Lower leg skin (tissue), 4 donors: Measurements from ENCODE around the gene ASGR1. TPM values are rescaled to one million over a fixed set of nuclear protein-coding genes. Genes with fewer than 3 reads are reported as not detected.
"Not testable (repeated sequence)": the region's sequence is repeated elsewhere in the genome, so short reads cannot be mapped to it uniquely, and the experiment has no call there.

Experiments used
- DNase-seq, 2 donors: peaks; one replicate each; pipeline ENCODE4 v3.0.0-alpha.2; 2019; ENCODE audit warnings: low spot score in 2 of 2
- H3K4me3 ChIP-seq: fragments of 200-600 bp; sonication (generic); 2 replicates; pipeline ENCODE4 v1.5.1; 2017; ENCODE audit warnings: mild to moderate bottlenecking, low read depth; ENCODE audit not compliant: poor library complexity, severe bottlenecking
- CTCF ChIP-seq, 3 donors: fragments of 450-650 bp; IDR thresholded peaks; one replicate each; pipeline ENCODE4 v1.5.1; 2016; ENCODE audit warnings: antibody characterized with exemption in 3 of 3, mild to moderate bottlenecking in 3 of 3, moderate library complexity in 2 of 3
- POLR2A ChIP-seq, 2 donors: fragments of 450-650 bp; IDR thresholded peaks; one replicate each; pipeline ENCODE4 v1.6.1; 2016 to 2017; ENCODE audit warnings: antibody characterized with exemption in 2 of 2, mild to moderate bottlenecking in 1 of 2, moderate library complexity in 1 of 2
- WGBS, 2 donors: methylation state at CpG; one replicate each; pipeline ENCODE4 v1.1.5; 2018; 5-methylcytosine and 5-hydroxymethylcytosine counted together
- intact Hi-C: fragments of 100-400 bp; cut with DNase I; formaldehyde crosslinking; loops from one replicate; pipeline ENCODE4 v1.15.0; 2023; ENCODE audit warnings: low total_unique reads
- microRNA counts, 2 donors: library from miRNA; unstranded; fragments of <30 nt; microRNA quantifications; one replicate each; lab custom pipeline; 2016
- microRNA-seq, 2 donors: library from miRNA; unstranded; fragments of <30 nt; microRNA quantifications; one replicate each; pipeline ENCODE4, GENCODE V29; 2016; ENCODE audit warnings: borderline replicate concordance in 2 of 2, borderline number of aligned reads in 1 of 2
- total RNA-seq, 4 donors: library from RNA; depleted of rRNA; stranded (reverse); fragments of >200 nt; gene quantifications; one replicate each; pipeline ENCODE4 v1.1.0, GENCODE V29; 2016

Gene ASGR1
- total RNA-seq, 4 donors from 2014 or later: 1.3 to 6.6 (median 4.2) TPM

- WGBS, 2 donors: 51 to 71% methylated on average over 5 of the region's 5 CpGs
- intact Hi-C loops: no loop called here
- no peak overlapping the region for H3K4me3 ChIP-seq
- TF ChIP-seq CTCF (IDR thresholded peaks at IDR 0.05) (no peak), POLR2A (IDR thresholded peaks at IDR 0.05) (no peak)
- no peak for DNase-seq
Observed at GRCh38 chr17:7128160-7128559, 51.0 kb downstream of the ASGR1 start.

- DNase-seq, H3K4me3 ChIP-seq, intact Hi-C loops: not testable (repeated sequence)
- 94 to 97% methylated on average over 5 of the region's 5 CpGs for WGBS, 2 donors
Observed at GRCh38 chr17:7127501-7127900, 51.7 kb downstream of the ASGR1 start.

GRCh38 chr17:7126386-7126785 is 52.8 kb downstream of the ASGR1 start:
- DNase-seq, H3K4me3 ChIP-seq, intact Hi-C loops: not testable (repeated sequence)
- WGBS, 2 donors: 75 to 77% methylated on average over 12 of the region's 12 CpGs

GRCh38 chr17:7124923-7125322 is 54.2 kb downstream of the ASGR1 start:
- TF ChIP-seq POLR2A (IDR thresholded peaks at IDR 0.05): no peak
- no peak for TF ChIP-seq CTCF (IDR thresholded peaks at IDR 0.05)
- DNase-seq: no peak
- intact Hi-C loops: no loop called here
- WGBS, 2 donors: 83 to 85% methylated on average over 5 of the region's 5 CpGs
- no peak overlapping the region for H3K4me3 ChIP-seq

GRCh38 chr17:7123844-7124243 is 55.3 kb downstream of the ASGR1 start:
- 82 to 89% methylated on average over 4 of the region's 4 CpGs for WGBS, 2 donors
- H3K4me3 ChIP-seq: no peak overlapping the region
- intact Hi-C loops: no loop called here
- no peak for TF ChIP-seq CTCF (IDR thresholded peaks at IDR 0.05)
- TF ChIP-seq POLR2A (IDR thresholded peaks at IDR 0.05): no peak
- no peak for DNase-seq

MicroRNA genes within 50 kb of the gene (microRNA counts, 767-probe panel; counts per million panel counts)
- microRNA hsa-miR-324-3p (lab: Ali Mortazavi, UCI): 0 to 358 counts per million in 2 donors
- 0 to 358 counts per million in 2 donors for microRNA hsa-miR-324-5p (lab: Ali Mortazavi, UCI)

Small RNAs within 50 kb of the gene (microRNA-seq; reads per million reads assigned to microRNA genes)
- gene MIR324: 508 to 632 reads per million in 2 donors

Other genes starting within 250 kb of the ASGR1 start
- 10 to 100 TPM; 17.1 to 32.5 (median 21.9) TPM for gene ALOX12, start 183.3 kb downstream of the ASGR1 start, total RNA-seq
- 100 to 1,000 TPM; 187 to 231 (median 220) TPM for gene RNASEK, start 166.7 kb downstream of the ASGR1 start, total RNA-seq
- 1 to 10 TPM in 3 of 4 donors, under 1 TPM in 1; 0.72 to 5.1 (median 2.1) TPM for gene BCL6B, start 156.3 kb downstream of the ASGR1 start, total RNA-seq
- 1 to 10 TPM; 1.0 to 5.2 (median 2.6) TPM for gene SLC16A13, start 143.4 kb downstream of the ASGR1 start, total RNA-seq
- 1 to 10 TPM; 1.1 to 6.3 (median 4.1) TPM for gene SLC16A11, start 135.3 kb downstream of the ASGR1 start, total RNA-seq
- gene CLEC10A, start 99.1 kb downstream of the ASGR1 start, total RNA-seq: 1 to 10 TPM in 2 of 4 donors, under 1 TPM in 2; 0.46 to 5.4 (median 1.9) TPM
- 10 to 100 TPM in 1 of 4 donors, 1 to 10 TPM in 3; 6.7 to 10.1 (median 8.7) TPM for gene ASGR2, start 64.5 kb downstream of the ASGR1 start, total RNA-seq
- gene DLG4, start 40.5 kb upstream of the ASGR1 start, total RNA-seq: 1 to 10 TPM; 2.7 to 7.7 (median 4.7) TPM
- 1,000 to 10,000 TPM in 1 of 4 donors, 100 to 1,000 TPM in 3; 703 to 1,179 (median 863) TPM for gene ACADVL, start 40.6 kb upstream of the ASGR1 start, total RNA-seq
- 10 to 100 TPM; 51.7 to 87.5 (median 67.8) TPM for gene DVL2, start 55.1 kb upstream of the ASGR1 start, total RNA-seq
- 10 to 100 TPM; 23.4 to 32.5 (median 27.9) TPM for gene PHF23, start 60.1 kb upstream of the ASGR1 start, total RNA-seq
- gene GABARAP, start 63.1 kb upstream of the ASGR1 start, total RNA-seq: 100 to 1,000 TPM; 253 to 667 (median 538) TPM
- gene CTDNEP1, start 72.4 kb upstream of the ASGR1 start, total RNA-seq: 10 to 100 TPM; 55.3 to 79.2 (median 70.4) TPM
- gene ELP5, start 72.8 kb upstream of the ASGR1 start, total RNA-seq: 10 to 100 TPM; 10.8 to 20.6 (median 17.1) TPM
- gene CLDN7, start 83.1 kb upstream of the ASGR1 start, total RNA-seq: 10 to 100 TPM in 3 of 4 donors, 1 to 10 TPM in 1; 6.7 to 25.6 (median 14.4) TPM
- 10 to 100 TPM in 2 of 4 donors, 1 to 10 TPM in 2; 4.3 to 13.6 (median 8.4) TPM for gene SLC2A4, start 102.3 kb upstream of the ASGR1 start, total RNA-seq
- 1 to 10 TPM in 3 of 4 donors, under 1 TPM in 1; 0.17 to 8.0 (median 2.4) TPM for gene YBX2, start 115.3 kb upstream of the ASGR1 start, total RNA-seq
- 100 to 1,000 TPM; 203 to 261 (median 221) TPM for gene EIF5A, start 128.3 kb upstream of the ASGR1 start, total RNA-seq
- 10 to 100 TPM; 48.8 to 93.6 (median 79.3) TPM for gene GPS2, start 136.0 kb upstream of the ASGR1 start, total RNA-seq
- gene NEURL4, start 150.0 kb upstream of the ASGR1 start, total RNA-seq: 10 to 100 TPM; 13.3 to 44.8 (median 22.3) TPM
- gene ACAP1, start 157.2 kb upstream of the ASGR1 start, total RNA-seq: 1 to 10 TPM; 2.9 to 5.6 (median 3.8) TPM
- 10 to 100 TPM; 30.3 to 65.4 (median 42.8) TPM for gene KCTD11, start 172.8 kb upstream of the ASGR1 start, total RNA-seq
- not detected for gene TMEM95, start 175.8 kb upstream of the ASGR1 start, total RNA-seq
- gene TNK1, start 201.7 kb upstream of the ASGR1 start, total RNA-seq: 10 to 100 TPM; 13.0 to 25.4 (median 19.7) TPM
- 10 to 100 TPM; 21.6 to 38.1 (median 24.5) TPM for gene PLSCR3, start 215.2 kb upstream of the ASGR1 start, total RNA-seq
- 10 to 100 TPM; 56.1 to 90.8 (median 65.5) TPM for gene TMEM256, start 224.7 kb upstream of the ASGR1 start, total RNA-seq
- gene NLGN2, start 228.5 kb upstream of the ASGR1 start, total RNA-seq: 1 to 10 TPM; 5.5 to 9.6 (median 6.4) TPM
- gene SPEM1, start 241.0 kb upstream of the ASGR1 start, total RNA-seq: not detected
- not detected for gene SPEM2, start 246.2 kb upstream of the ASGR1 start, total RNA-seq
- gene SPEM3, start 249.5 kb upstream of the ASGR1 start, total RNA-seq: not detected